SKM-1 (cell line): ENCODE data around the gene TMEM244.
"Not testable (repeated sequence)": the region's sequence is repeated elsewhere in the genome, so short reads cannot be mapped to it uniquely, and the experiment has no call there.

Experiments
- DNase-seq: peaks from one replicate; lab custom pipeline; 2025; ENCODE audit not compliant: unreplicated experiment; lab: John Stamatoyannopoulos, UW

Gene TMEM244

GRCh38 chr6:129860908-129861665 lies at the start of gene TMEM244:
TMEM244 (minus strand) TSS chr6:129861315; CDS start chr6:129861188, 127 bp downstream.
- no peak for DNase-seq

- DNase-seq, result no peak
Observed at GRCh38 chr6:129908858-129909257, 47.7 kb upstream of the TMEM244 start.

- no peak for DNase-seq
Observed at GRCh38 chr6:129908356-129908755, 47.2 kb upstream of the TMEM244 start.

GRCh38 chr6:129906515-129907077 lies 45.5 kb upstream of the TMEM244 start:
- no peak for DNase-seq

- DNase-seq, result no peak
Observed at GRCh38 chr6:129903082-129903481, 42.0 kb upstream of the TMEM244 start.

GRCh38 chr6:129902681-129903080 lies 41.6 kb upstream of the TMEM244 start:
- DNase-seq, result no peak

GRCh38 chr6:129901910-129902309 lies 40.8 kb upstream of the TMEM244 start:
- DNase-seq, result no peak

GRCh38 chr6:129895692-129896091 lies 34.6 kb upstream of the TMEM244 start:
- no peak for DNase-seq

- no peak for DNase-seq
Observed at GRCh38 chr6:129894921-129895320, 33.8 kb upstream of the TMEM244 start.

GRCh38 chr6:129893640-129894039 lies 32.5 kb upstream of the TMEM244 start:
- no peak for DNase-seq

- DNase-seq, result no peak
Observed at GRCh38 chr6:129890701-129891100, 29.6 kb upstream of the TMEM244 start.

GRCh38 chr6:129890164-129890563 lies 29.0 kb upstream of the TMEM244 start:
- no peak for DNase-seq

GRCh38 chr6:129889580-129889979 lies 28.5 kb upstream of the TMEM244 start:
- no peak for DNase-seq

- no peak for DNase-seq
Observed at GRCh38 chr6:129886401-129887155, 25.5 kb upstream of the TMEM244 start.

GRCh38 chr6:129884211-129884610 lies 23.1 kb upstream of the TMEM244 start:
- DNase-seq, result no peak

- no peak for DNase-seq
Observed at GRCh38 chr6:129882510-129883023, 21.5 kb upstream of the TMEM244 start.

- not testable (repeated sequence) for DNase-seq
Observed at GRCh38 chr6:129877894-129878293, 16.8 kb upstream of the TMEM244 start.

- DNase-seq, result no peak
Observed at GRCh38 chr6:129875610-129876520, 14.8 kb upstream of the TMEM244 start.

- no peak for DNase-seq
Observed at GRCh38 chr6:129874837-129875236, 13.7 kb upstream of the TMEM244 start.

GRCh38 chr6:129872586-129872985 lies 11.5 kb upstream of the TMEM244 start:
- no peak for DNase-seq

GRCh38 chr6:129871221-129871620 lies 10.1 kb upstream of the TMEM244 start:
- no peak for DNase-seq
